ENCODE results near the gene BMPR2.
"Not testable (repeated sequence)": the region's sequence is repeated elsewhere in the genome, so short reads cannot be mapped to it uniquely, and the experiment has no call there.

BMPR2 gene

GRCh38 chr2:202375609-202376408 is at the start of gene BMPR2:
Gene BMPR2, plus strand, starts transcription at chr2:202376327. Its CDS starts 1,148 bp downstream, at chr2:202377475.
- peak; percentile 82 for DNase-seq

- no peak for DNase-seq
Observed at GRCh38 chr2:202327858-202328257, 48.3 kb upstream of the BMPR2 start.

- DNase-seq, result no peak
Observed at GRCh38 chr2:202335791-202336467, 40.2 kb upstream of the BMPR2 start.

- no peak for DNase-seq
Observed at GRCh38 chr2:202337151-202337550, 39.0 kb upstream of the BMPR2 start.

GRCh38 chr2:202337706-202338346 is 38.3 kb upstream of the BMPR2 start:
- DNase-seq, result no peak

GRCh38 chr2:202339071-202339870 is 36.9 kb upstream of the BMPR2 start:
- no peak for DNase-seq

GRCh38 chr2:202344178-202344577 is 31.9 kb upstream of the BMPR2 start:
- no peak for DNase-seq

- DNase-seq, result no peak
Observed at GRCh38 chr2:202346180-202346579, 29.9 kb upstream of the BMPR2 start.

GRCh38 chr2:202353430-202353829 is 22.7 kb upstream of the BMPR2 start:
- DNase-seq, result no peak

GRCh38 chr2:202355993-202356505 is 20.1 kb upstream of the BMPR2 start:
- DNase-seq, result no peak

- DNase-seq, result not testable (repeated sequence)
Observed at GRCh38 chr2:202358924-202359323, 17.2 kb upstream of the BMPR2 start.

- no peak for DNase-seq
Observed at GRCh38 chr2:202360646-202361045, 15.5 kb upstream of the BMPR2 start.

GRCh38 chr2:202361108-202361507 is 15.0 kb upstream of the BMPR2 start:
- DNase-seq, result no peak

GRCh38 chr2:202373490-202373889 is 2.6 kb upstream of the BMPR2 start:
- DNase-seq, result no peak

- DNase-seq, result not testable (repeated sequence)
Observed at GRCh38 chr2:202374383-202374782, 1.7 kb upstream of the BMPR2 start.

GRCh38 chr2:202375033-202375608 is 1.0 kb upstream of the BMPR2 start:
- DNase-seq, result no peak

GRCh38 chr2:202376460-202377206 is 506 bp downstream of the BMPR2 start:
- no peak for DNase-seq

- no peak for DNase-seq
Observed at GRCh38 chr2:202377207-202377761, 1.2 kb downstream of the BMPR2 start.

GRCh38 chr2:202378001-202378400 is 1.9 kb downstream of the BMPR2 start:
- no peak for DNase-seq

GRCh38 chr2:202378662-202379358 is 2.7 kb downstream of the BMPR2 start:
- no peak for DNase-seq

GRCh38 chr2:202382684-202383083 is 6.6 kb downstream of the BMPR2 start:
- DNase-seq, result no peak
